Adipocyte (in vitro differentiated cells): ENCODE results near the gene PPP1R26.
"Not testable (repeated sequence)": the region's sequence is repeated elsewhere in the genome, so short reads cannot be mapped to it uniquely, and the experiment has no call there.

ENCODE experiments used
- DNase-seq: peaks from one replicate; pipeline ENCODE4 v3.0.0-alpha.2; 2015; ENCODE audit warnings: low read depth
- H3K27me3 ChIP-seq: replicated peaks from 2 replicates; pipeline ENCODE4 v1.7.0; 2013; ENCODE audit warnings: mild to moderate bottlenecking, low read length, moderate library complexity; ENCODE audit not compliant: control insufficient read depth, insufficient read depth
- H3K36me3 ChIP-seq: 2 replicates; pipeline ENCODE4 v1.7.0; 2013; ENCODE audit warnings: low read length, mild to moderate bottlenecking, moderate library complexity; ENCODE audit not compliant: control insufficient read depth, insufficient read depth, severe bottlenecking
- H3K4me1 ChIP-seq: 2 replicates; pipeline ENCODE4 v1.7.0; 2013; ENCODE audit warnings: mild to moderate bottlenecking, low read length, moderate library complexity; ENCODE audit not compliant: control insufficient read depth, insufficient read depth
- H3K4me3 ChIP-seq: 2 replicates; pipeline ENCODE4 v1.7.0; 2013; ENCODE audit warnings: mild to moderate bottlenecking, low read length, moderate library complexity
- H3K9ac ChIP-seq: 2 replicates; pipeline ENCODE4 v1.7.0; 2013; ENCODE audit warnings: mild to moderate bottlenecking, low read length, moderate library complexity
- H3K9me3 ChIP-seq: 2 replicates; pipeline ENCODE4 v1.7.0; 2013; ENCODE audit warnings: mild to moderate bottlenecking, low read length, moderate library complexity; ENCODE audit not compliant: control insufficient read depth

The PPP1R26 gene

GRCh38 chr9:135521608-135522095, 42.1 kb downstream of the PPP1R26 start:
- Histone ChIP-seq H3K27me3 (peaks cover 38% of the 10 kb centered on the region), H3K4me1 (peaks cover 4% of the 10 kb centered on the region), H3K9ac (no peak overlapping the region), H3K4me3 (no peak overlapping the region), H3K36me3 (no peaks in the 10 kb centered on the region), H3K9me3 (no peaks in the 10 kb centered on the region)
- DNase-seq = no peak

GRCh38 chr9:135522137-135522877, 42.7 kb downstream of the PPP1R26 start:
- peaks cover 4% of the 10 kb centered on the region for H3K4me1 ChIP-seq
- no peak overlapping the region for H3K9ac ChIP-seq
- H3K4me3 ChIP-seq = no peak overlapping the region
- no peaks in the 10 kb centered on the region for H3K9me3 ChIP-seq
- no peaks in the 10 kb centered on the region for H3K36me3 ChIP-seq
- peaks cover 42% of the 10 kb centered on the region for H3K27me3 ChIP-seq
- DNase-seq = no peak

GRCh38 chr9:135522931-135523330, 43.3 kb downstream of the PPP1R26 start:
- H3K36me3 ChIP-seq = no peaks in the 10 kb centered on the region
- H3K9me3 ChIP-seq = no peaks in the 10 kb centered on the region
- peaks cover 38% of the 10 kb centered on the region for H3K27me3 ChIP-seq
- no peak overlapping the region for H3K9ac ChIP-seq
- no peak overlapping the region for H3K4me3 ChIP-seq
- H3K4me1 ChIP-seq = peaks cover 4% of the 10 kb centered on the region
- DNase-seq = no peak

DNA sequence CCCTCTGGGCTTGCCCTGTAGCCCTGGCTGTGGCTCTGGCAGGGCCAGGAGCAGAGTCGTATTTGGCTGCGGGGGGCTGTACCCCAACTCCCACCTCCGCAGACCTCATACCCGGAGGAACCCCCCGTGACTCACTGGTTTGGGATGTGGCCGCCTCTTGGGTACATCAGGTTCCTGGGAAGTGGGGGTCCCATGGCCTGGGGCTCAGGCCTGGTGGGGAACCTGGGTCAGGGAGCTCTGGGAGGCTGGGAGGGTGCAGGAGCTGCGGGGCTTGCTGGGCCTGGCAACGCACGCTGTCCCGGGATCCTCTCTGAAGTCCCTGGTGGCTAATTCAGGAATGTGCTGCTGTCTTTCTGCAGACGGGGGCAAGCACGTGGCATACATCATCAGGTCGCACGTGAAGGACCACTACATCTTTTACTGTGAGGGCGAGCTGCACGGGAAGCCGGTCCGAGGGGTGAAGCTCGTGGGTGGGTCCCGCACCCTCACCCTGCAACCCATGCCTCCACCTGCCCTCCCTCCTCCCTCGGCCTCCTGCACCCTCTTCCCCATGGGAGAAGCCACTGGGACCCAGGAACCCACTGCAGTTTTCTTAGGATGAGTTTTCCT, 44.0 kb downstream of the PPP1R26 start:
- Histone ChIP-seq H3K4me3 (no peak overlapping the region), H3K27me3 (peaks cover 35% of the 10 kb centered on the region), H3K4me1 (peaks cover 4% of the 10 kb centered on the region), H3K9me3 (no peaks in the 10 kb centered on the region), H3K9ac (no peak overlapping the region), H3K36me3 (no peaks in the 10 kb centered on the region)
- DNase-seq = no peak

DNA sequence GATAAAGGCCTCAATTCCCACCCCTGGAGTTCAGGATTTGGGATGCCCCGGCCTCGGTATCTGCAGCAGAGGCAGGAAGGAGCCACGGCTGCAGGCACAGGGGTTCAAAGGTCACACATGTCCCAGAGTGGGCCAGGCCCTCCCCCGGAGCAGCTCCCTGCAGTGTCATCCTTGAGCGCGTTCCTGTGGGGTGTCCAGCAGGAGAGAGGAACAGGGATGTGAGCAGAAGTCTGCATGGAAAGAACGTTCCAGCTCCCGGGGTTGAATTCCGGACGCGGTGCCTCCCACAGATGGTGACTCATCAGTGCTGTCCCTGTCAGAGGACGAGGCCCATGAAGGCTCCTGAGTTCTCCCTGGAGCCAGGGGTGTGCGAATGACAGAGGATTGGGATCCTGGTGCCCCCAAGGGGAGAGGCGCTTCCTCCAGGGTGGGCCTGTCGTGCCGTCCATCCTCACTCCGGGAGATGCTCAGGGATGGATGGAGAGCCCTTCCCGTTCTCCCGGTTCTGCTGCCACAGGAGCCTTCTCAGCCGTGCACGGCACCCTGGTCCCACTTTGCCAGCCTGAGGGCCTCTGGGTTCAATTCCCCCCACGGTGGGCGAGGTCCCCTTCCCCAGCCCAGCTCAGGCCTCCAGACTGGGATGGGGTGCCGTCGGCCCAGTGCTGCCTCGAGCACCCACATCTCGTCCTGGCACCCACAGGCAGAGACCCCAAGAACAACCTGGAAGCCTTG, 44.7 kb downstream of the PPP1R26 start:
- H3K9ac ChIP-seq = no peak overlapping the region
- no peaks in the 10 kb centered on the region for H3K36me3 ChIP-seq
- H3K27me3 ChIP-seq = peaks cover 34% of the 10 kb centered on the region
- H3K9me3 ChIP-seq = no peaks in the 10 kb centered on the region
- H3K4me1 ChIP-seq = peaks cover 4% of the 10 kb centered on the region
- no peak overlapping the region for H3K4me3 ChIP-seq
- peak; percentile 31 for DNase-seq

DNA sequence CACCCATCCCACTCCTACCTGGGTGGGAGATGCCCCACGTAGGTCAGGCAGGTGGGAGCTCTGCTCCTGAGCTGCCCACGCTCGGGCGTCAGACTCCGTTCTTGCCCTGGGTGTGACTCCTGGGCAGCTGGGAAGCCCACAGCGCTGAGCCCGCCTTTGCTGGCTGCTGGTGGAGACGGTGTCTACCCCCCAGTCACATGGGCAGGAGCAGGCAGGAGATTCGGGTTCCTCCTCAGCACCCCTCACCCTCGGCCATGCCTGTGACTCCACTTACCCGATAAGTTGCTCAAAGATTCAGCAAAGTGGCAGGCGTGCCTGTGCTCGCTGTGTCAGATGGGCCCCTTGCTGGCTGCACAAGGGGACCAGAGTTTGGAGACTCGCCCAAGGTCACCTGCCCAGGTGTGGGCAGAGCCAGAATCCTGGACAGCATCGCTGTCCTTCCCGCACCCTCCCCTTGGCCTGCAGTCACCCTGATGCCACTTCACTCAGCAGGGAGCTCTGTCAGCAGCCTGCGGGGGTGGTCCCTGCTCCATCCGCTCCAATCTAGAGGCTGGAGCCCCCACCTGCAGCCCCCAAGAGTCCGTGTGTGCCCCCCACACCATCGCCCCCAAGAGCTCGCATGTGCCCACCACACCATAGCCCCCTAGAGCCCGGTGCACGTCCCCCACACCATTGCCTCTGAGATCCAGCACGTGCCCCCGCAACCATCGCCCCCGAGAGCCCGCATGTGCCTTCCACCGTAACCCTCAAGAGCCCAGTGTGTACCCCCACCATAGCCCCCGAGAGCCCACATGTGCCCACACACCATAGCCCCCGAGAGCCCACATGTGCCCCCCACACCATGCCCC, 45.9 kb downstream of the PPP1R26 start:
- H3K9me3 ChIP-seq = peaks cover 4% of the 10 kb centered on the region
- H3K27me3 ChIP-seq = peaks cover 37% of the 10 kb centered on the region
- no peak overlapping the region for H3K9ac ChIP-seq
- H3K36me3 ChIP-seq = no peaks in the 10 kb centered on the region
- DNase-seq = no peak
- peaks cover 4% of the 10 kb centered on the region for H3K4me1 ChIP-seq
- H3K4me3 ChIP-seq = no peak overlapping the region

DNA sequence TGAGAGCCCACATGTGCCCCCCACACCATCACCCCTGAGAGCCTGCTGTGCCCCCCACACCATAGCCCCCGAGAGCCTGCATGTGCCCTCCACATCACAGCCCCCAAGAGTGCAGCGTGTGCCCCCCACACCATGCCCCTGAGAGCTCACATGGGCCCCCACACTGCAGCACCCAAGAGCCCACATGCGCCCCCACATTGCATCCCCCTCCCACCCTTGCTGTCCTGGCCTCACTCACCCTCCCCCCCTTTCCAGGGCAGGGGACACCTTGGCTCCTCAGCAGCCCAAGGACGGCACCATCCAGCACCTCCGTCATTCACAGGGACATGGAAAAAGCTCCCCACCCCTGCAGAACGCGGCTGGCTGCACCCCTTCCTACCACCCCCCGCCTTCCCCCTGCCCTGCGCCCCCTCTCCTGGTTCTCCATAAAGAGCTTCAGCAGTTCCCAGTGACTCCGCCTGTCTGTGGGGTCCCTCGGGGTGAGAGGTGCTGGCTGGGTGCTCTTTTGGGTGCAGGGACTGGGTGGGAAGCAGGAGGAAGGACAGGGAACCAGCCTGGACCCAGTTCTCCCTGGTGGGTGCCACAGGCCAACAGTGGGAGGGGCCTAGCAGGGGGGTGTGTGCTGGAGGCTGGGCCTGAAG, 46.6 kb downstream of the PPP1R26 start:
- DNase-seq = no peak
- Histone ChIP-seq H3K9ac (no peak overlapping the region), H3K9me3 (peaks cover 4% of the 10 kb centered on the region)

GRCh38 chr9:135526730-135527571, 47.4 kb downstream of the PPP1R26 start:
- no peak overlapping the region for H3K4me3 ChIP-seq
- H3K9ac ChIP-seq = no peak overlapping the region
- H3K27me3 ChIP-seq = peaks cover 38% of the 10 kb centered on the region
- H3K4me1 ChIP-seq = peaks cover 4% of the 10 kb centered on the region
- H3K36me3 ChIP-seq = no peaks in the 10 kb centered on the region
- DNase-seq = no peak
- H3K9me3 ChIP-seq = peaks cover 4% of the 10 kb centered on the region

More for the DNA sequence above, 46.6 kb downstream of the PPP1R26 start:
- Histone ChIP-seq H3K4me3 (no peak overlapping the region), H3K4me1 (peaks cover 4% of the 10 kb centered on the region), H3K27me3 (peaks cover 38% of the 10 kb centered on the region), H3K36me3 (no peaks in the 10 kb centered on the region)

DNA sequence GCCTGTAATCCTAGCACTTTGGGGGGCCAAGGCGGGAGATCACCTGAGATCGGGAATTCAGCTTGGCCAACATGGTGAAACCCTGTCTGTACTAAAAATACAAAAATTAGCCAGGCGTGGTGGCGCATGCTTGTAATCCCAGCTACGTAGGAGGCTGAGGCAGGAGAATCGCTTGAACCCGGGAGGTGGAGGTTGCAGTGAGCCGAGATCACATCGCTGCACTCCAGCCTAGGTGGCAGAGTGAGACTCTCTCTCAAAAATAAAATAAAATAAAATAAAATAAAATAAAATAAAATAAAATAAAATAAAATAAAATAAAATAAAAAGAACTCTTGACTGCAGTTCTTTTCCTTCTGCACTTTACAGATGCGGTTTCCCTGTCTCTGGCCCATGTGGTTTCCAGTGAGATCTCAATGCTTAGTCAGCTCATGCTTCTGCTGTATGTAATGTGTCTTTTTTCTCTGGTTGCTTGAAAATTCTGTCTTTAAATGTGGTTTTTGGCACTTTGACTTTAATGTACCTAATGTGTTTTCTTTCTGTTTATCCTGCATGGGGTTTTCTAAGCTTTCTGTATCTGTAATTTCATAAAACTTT, 49.4 kb downstream of the PPP1R26 start:
- not testable (repeated sequence) for H3K36me3 ChIP-seq, H3K9ac ChIP-seq, H3K9me3 ChIP-seq, H3K4me3 ChIP-seq, DNase-seq, H3K4me1 ChIP-seq
- peaks cover 38% of the 10 kb centered on the region for H3K27me3 ChIP-seq
